ENCODE results near the gene MS4A10. TPM values are rescaled to one million over a fixed set of nuclear protein-coding genes. Genes with fewer than 3 reads are reported as not detected.
A peak's percentile ranks its signal among the peaks of the same experiment; 100 is the strongest.

Gene MS4A10
- total RNA-seq, 3 donors from 2014 or later, result not detected

DNA sequence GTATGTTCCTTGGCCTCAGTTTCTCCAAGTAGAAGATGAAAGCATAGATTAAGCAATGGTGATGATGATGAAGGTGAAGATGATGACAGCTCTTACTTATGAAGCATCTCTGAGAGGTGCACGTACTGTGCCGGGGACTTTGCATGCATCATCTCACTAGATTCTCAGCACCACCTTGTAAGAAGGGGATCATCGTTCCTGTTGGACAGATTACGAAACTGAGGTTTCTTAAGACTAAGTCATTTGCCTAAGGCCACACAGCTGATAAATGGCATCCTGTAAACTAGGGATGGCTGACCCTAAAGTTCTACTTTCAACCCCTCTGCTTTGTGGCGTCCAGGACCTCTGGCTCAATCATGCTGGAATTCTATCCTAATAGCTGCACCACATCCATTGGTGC, 19.8 kb upstream of the MS4A10 start:
- Histone ChIP-seq H3K9me3 (no peaks in the 10 kb centered on the region), H3K4me1 (no peaks in the 10 kb centered on the region), H3K27ac (no peak overlapping the region), H3K4me3 (no peak overlapping the region), H3K27me3 (peaks cover 0 to 27% of the 10 kb centered on the region in 2 donors), H3K36me3 (no peaks in the 10 kb centered on the region)
- intact Hi-C loops (cut with DNase I; ENCODE audit: low total_unique reads), result no loop called here
- TF ChIP-seq POLR2AphosphoS5 (IDR thresholded peaks at IDR 0.05) (no peak), POLR2A (IDR thresholded peaks at IDR 0.05) (no peak)
- TF ChIP-seq, protein P1, sequence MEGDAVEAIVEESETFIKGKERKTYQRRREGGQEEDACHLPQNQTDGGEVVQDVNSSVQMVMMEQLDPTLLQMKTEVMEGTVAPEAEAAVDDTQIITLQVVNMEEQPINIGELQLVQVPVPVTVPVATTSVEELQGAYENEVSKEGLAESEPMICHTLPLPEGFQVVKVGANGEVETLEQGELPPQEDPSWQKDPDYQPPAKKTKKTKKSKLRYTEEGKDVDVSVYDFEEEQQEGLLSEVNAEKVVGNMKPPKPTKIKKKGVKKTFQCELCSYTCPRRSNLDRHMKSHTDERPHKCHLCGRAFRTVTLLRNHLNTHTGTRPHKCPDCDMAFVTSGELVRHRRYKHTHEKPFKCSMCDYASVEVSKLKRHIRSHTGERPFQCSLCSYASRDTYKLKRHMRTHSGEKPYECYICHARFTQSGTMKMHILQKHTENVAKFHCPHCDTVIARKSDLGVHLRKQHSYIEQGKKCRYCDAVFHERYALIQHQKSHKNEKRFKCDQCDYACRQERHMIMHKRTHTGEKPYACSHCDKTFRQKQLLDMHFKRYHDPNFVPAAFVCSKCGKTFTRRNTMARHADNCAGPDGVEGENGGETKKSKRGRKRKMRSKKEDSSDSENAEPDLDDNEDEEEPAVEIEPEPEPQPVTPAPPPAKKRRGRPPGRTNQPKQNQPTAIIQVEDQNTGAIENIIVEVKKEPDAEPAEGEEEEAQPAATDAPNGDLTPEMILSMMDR (IDR thresholded peaks at IDR 0.05), result no peak
- DNase-seq (ENCODE audit: low spot score in 2 of 2), result peak in 1 of 2 donors; percentile 9

DNA sequence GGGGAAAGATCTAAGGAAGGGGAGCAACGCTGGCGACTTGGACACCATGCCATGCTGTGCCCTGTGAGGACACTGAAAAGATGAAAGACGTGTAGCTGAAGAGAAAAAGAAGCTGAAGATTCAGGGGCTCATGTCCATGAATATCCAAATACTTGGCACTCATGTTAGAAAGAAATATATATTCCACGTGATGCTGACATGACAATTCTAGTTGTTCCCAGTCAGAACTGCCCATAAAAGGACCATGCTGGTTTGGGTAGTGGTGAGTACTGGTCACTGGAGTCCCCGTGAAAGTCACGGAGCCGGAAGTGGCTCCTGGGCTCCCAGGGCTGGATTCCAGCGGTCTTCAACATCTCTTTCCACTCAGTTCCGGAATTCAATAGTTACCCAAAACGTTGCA, 18.6 kb upstream of the MS4A10 start:
- Histone ChIP-seq H3K9me3 (no peaks in the 10 kb centered on the region), H3K36me3 (no peaks in the 10 kb centered on the region), H3K4me1 (no peaks in the 10 kb centered on the region), H3K27ac (no peak overlapping the region), H3K27me3 (peaks cover 0 to 27% of the 10 kb centered on the region in 2 donors), H3K4me3 (no peak overlapping the region)
- DNase-seq (ENCODE audit: low spot score in 2 of 2), result peak in 1 of 2 donors; percentile 19
- TF ChIP-seq POLR2A (IDR thresholded peaks at IDR 0.05), result no peak
- TF ChIP-seq POLR2AphosphoS5 (IDR thresholded peaks at IDR 0.05), result no peak
- TF ChIP-seq, protein P1 (IDR thresholded peaks at IDR 0.05), result no peak
- intact Hi-C loops (cut with DNase I; ENCODE audit: low total_unique reads), result no loop called here

DNA sequence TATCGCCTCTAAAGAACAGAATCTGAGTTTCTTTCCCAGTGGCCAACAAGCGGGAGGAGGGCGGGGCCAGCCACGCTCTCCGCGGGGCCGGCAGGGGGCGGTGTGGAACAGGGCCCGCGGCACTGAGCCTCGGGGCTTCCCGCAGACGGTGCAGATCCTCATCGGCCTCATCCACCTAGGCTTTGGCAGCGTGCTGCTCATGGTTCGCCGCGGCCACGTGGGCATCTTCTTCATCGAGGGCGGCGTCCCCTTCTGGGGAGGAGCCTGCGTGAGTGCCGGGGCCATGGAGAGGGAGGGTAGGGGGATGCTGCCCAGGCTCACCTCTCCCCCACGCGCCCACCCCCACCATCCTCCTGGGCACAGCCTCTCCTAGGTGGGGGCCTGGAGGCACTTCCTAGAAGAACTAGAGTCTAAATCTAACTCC, 17.7 kb upstream of the MS4A10 start:
- peaks cover 0 to 28% of the 10 kb centered on the region in 2 donors for H3K27me3 ChIP-seq
- peak in 1 of 2 donors; percentile 47 for DNase-seq (ENCODE audit: low spot score in 2 of 2)
- intact Hi-C loops (cut with DNase I; ENCODE audit: low total_unique reads), result no loop called here
- TF ChIP-seq POLR2AphosphoS5 (IDR thresholded peaks at IDR 0.05), result no peak
- TF ChIP-seq, protein P1 (IDR thresholded peaks at IDR 0.05), result no peak
- no peak for TF ChIP-seq POLR2A (IDR thresholded peaks at IDR 0.05)
- no peak overlapping the region for H3K4me3 ChIP-seq
- no peaks in the 10 kb centered on the region for H3K4me1 ChIP-seq
- no peaks in the 10 kb centered on the region for H3K36me3 ChIP-seq
- no peaks in the 10 kb centered on the region for H3K9me3 ChIP-seq
- H3K27ac ChIP-seq, result no peak overlapping the region

DNA sequence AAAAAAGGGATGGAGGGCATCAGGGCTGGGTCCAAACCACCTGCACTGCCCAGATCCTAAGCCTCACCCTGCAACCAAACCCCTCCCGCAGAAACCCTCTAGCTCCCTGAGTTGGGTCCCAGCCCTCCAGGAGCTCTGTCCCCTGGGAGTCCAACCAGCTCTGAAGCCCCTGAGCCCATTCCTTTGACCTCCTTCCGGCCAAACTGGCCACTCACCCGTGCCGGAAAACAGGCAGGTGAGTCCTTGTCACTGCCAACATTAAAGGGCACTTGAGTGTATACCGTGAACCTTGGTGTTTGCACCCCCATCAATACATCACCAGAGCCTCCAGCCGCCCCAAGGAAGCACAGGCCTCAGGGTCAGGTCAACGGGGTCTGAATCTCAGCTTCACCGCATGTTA, 16.9 kb upstream of the MS4A10 start:
- Histone ChIP-seq H3K27ac (no peak overlapping the region), H3K4me1 (no peaks in the 10 kb centered on the region), H3K4me3 (no peak overlapping the region), H3K9me3 (no peaks in the 10 kb centered on the region), H3K36me3 (no peaks in the 10 kb centered on the region), H3K27me3 (peaks cover 0 to 29% of the 10 kb centered on the region in 2 donors)
- TF ChIP-seq, protein P1 (IDR thresholded peaks at IDR 0.05), result no peak
- TF ChIP-seq POLR2A (IDR thresholded peaks at IDR 0.05) (no peak), POLR2AphosphoS5 (IDR thresholded peaks at IDR 0.05) (no peak)
- intact Hi-C loops (cut with DNase I; ENCODE audit: low total_unique reads), result no loop called here
- peak in 1 of 2 donors; percentile 25 for DNase-seq (ENCODE audit: low spot score in 2 of 2)

DNA sequence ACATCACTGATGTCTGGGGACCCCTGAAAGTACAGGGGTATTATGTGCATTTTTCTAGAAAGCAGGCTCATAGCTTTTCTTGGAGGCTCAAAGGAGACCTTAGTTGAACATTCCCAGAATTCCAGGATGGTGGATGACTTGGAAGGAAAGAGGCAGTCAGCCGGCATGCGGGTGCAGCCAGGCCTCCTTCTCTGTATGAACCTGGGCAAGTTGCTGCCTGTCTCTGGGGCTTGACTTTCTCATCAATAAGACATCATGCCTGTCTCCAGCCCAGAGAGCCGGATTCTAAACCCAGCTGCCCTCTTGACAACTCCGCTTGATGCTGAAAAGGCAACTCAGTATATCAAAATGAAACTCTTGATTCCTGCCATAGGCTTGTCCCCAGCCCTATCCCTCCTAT, 15.9 kb upstream of the MS4A10 start:
- no peak for TF ChIP-seq POLR2AphosphoS5 (IDR thresholded peaks at IDR 0.05)
- no peak for TF ChIP-seq POLR2A (IDR thresholded peaks at IDR 0.05)
- TF ChIP-seq, protein P1 (IDR thresholded peaks at IDR 0.05), result no peak
- Histone ChIP-seq H3K36me3 (no peaks in the 10 kb centered on the region), H3K27ac (no peak overlapping the region), H3K9me3 (no peaks in the 10 kb centered on the region), H3K4me1 (no peaks in the 10 kb centered on the region), H3K4me3 (no peak overlapping the region), H3K27me3 (peaks cover 0 to 22% of the 10 kb centered on the region in 2 donors)
- intact Hi-C loops (cut with DNase I; ENCODE audit: low total_unique reads), result no loop called here
- DNase-seq (ENCODE audit: low spot score in 2 of 2), result no peak

All from breast epithelium (tissue), 4 donors.